Adrenal gland (tissue), 12 donors: ENCODE results near the gene HTR1A. TPM values are rescaled to one million over a fixed set of nuclear protein-coding genes. Genes with fewer than 3 reads are reported as not detected.

Source experiments
- DNase-seq, 7 donors: peaks; one replicate each; pipeline ENCODE4 v3.0.0-alpha.2; 2019 to 2020
- H3K27ac ChIP-seq, 5 donors: fragments of 200-600 bp; sonication (generic) in 4 of 5; 1 replicate in 3 of 5; 2 replicates in 2 of 5; pipeline versions ENCODE4 v1.5.1 to v1.8.0; 2016 to 2020; ENCODE audit warnings: mild to moderate bottlenecking in 1 of 5
- H3K27me3 ChIP-seq: fragments of 200-600 bp; 2 replicates; pipeline ENCODE4 v1.8.0; 2021
- H3K36me3 ChIP-seq, 2 donors: fragments of 200-600 bp; replicated peaks in 1 of 2; 1 replicate in 1 of 2; 2 replicates in 1 of 2; pipeline versions ENCODE4 v1.5.1 to v1.8.0; 2018 to 2022
- H3K4me1 ChIP-seq, 2 donors: fragments of 200-600 bp; replicated peaks in 1 of 2; 1 replicate in 1 of 2; 2 replicates in 1 of 2; pipeline versions ENCODE4 v1.5.1 to v1.8.0; 2018 to 2021
- H3K4me3 ChIP-seq, 4 donors: fragments of 200-600 bp; sonication (generic) in 3 of 4; one replicate each; pipeline ENCODE4 v1.5.1; 2016 to 2018
- H3K9me3 ChIP-seq, 3 donors: fragments of 200-600 bp; sonication (generic) in 1 of 3; replicated peaks in 1 of 3; 1 replicate in 2 of 3; 2 replicates in 1 of 3; pipeline versions ENCODE4 v1.5.1 to v1.8.0; 2016 to 2021
- CTCF ChIP-seq, 6 experiments: fragments of 450-650 bp in 4 of 6; fragments of 200-600 bp in 2 of 6; sonication (generic) in 1 of 6; IDR thresholded peaks; 1 replicate in 5 of 6; 2 replicates in 1 of 6; pipeline versions ENCODE4 v1.5.1 to v1.8.0; 2016 to 2021; ENCODE audit warnings: antibody characterized with exemption in 6 of 6, mild to moderate bottlenecking in 2 of 6, moderate library complexity in 1 of 6
- POLR2A ChIP-seq, 2 donors: fragments of 450-650 bp; IDR thresholded peaks; one replicate each; pipeline ENCODE4 v1.6.1; 2017; ENCODE audit warnings: antibody characterized with exemption in 2 of 2, mild to moderate bottlenecking in 2 of 2, moderate library complexity in 1 of 2
- WGBS, 4 donors: extraction: QIAGEN DNeasy Blood & Tissue Kit in 2 of 4; methylation state at CpG; one replicate each; pipeline versions ENCODE4 v1.1.5 to v1.1.7; 2013 to 2017; 5-methylcytosine and 5-hydroxymethylcytosine counted together
- intact Hi-C, 2 donors: fragments of 100-400 bp; cut with DNase I; formaldehyde crosslinking; loops; one replicate each; pipeline versions ENCODE4 v1.14.1 to v1.15.0; 2022 to 2023
- polyA plus RNA-seq, 3 donors: library from polyadenylated mRNA; stranded (reverse); fragments of 200-250 nt in 2 of 3; fragments of 350-450 nt in 1 of 3; fragmentation: Illumina TruSeq in 1 of 3; extraction: RNeasy Lipid Tissue Mini Kit (QIAGEN cat#74804) in 1 of 3; gene quantifications; one replicate each; pipeline ENCODE4 v1.2.3, GENCODE V29; 2013 to 2014
- total RNA-seq, 9 donors: library from RNA; depleted of rRNA in 4 of 9; stranded (reverse); fragments of >200 nt in 4 of 9; fragments of 120-200 nt in 1 of 9; fragmentation: NEBNext Ultra II Directional in 1 of 9; extraction: Animal tissue kit (Norgen Biotek cat#: 25700) in 1 of 9; gene quantifications; one replicate each; pipeline versions ENCODE4 v1.1.0 to v1.2.4, GENCODE V29; 2013 to 2023
- donor health status: healthy with polysubstance abuse.
- donor health status: Bipolar disorder and iron deficiency.
- donor health status: DM: yes; HTN: yes; CAD: no.
- donor health status: DM: no; HTN: no; CAD: no.
- donor health status: DM: no; HTN: no; CAD: no.
- donor health status: DM: yes; HTN: yes; CAD: no.

Gene HTR1A
- total and polyA plus RNA-seq, 12 donors = not detected

- no peaks in the 10 kb centered on the region for H3K9me3 ChIP-seq
- H3K4me3 ChIP-seq = no peak overlapping the region
- peaks cover 34% of the 10 kb centered on the region for H3K27me3 ChIP-seq
- intact Hi-C loops = loop anchor here in 1 of 2 donors (5.0 kb wide), 1 partner anchor 559 kb away; no protein-coding TSS in a partner anchor
- H3K36me3 ChIP-seq = no peaks in the 10 kb centered on the region
- no peaks in the 10 kb centered on the region for H3K4me1 ChIP-seq
- no peak for DNase-seq
- H3K27ac ChIP-seq = no peak overlapping the region
- WGBS, 4 donors = 5 to 8% (median 6%) methylated on average over 25 to 37 of the region's 37 CpGs
- TF ChIP-seq CTCF (IDR thresholded peaks at IDR 0.05) = no peak
- TF ChIP-seq POLR2A (IDR thresholded peaks at IDR 0.05) = no peak
Observed at GRCh38 chr5:63961125-63961597, 1.1 kb downstream of the HTR1A start.

DNA sequence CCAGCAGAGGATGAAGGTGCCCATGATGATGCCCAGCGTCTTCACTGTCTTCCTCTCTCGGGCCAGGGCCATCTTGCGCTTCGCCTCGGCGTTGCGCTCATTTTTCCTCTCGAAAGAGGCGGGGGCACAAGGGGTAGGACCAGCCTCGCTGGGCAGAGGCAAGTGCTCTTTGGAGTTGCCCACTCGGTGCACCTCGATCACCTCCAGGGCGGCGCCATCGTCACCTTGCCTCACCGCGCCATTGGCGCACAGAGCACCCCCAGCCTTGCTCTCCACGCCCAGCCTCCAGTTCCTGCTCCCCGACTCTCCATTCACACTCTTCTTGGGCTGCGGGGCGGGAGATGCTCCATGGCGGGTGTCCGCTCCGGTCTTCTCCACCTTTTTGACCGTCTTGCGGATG lies 1.6 kb downstream of the HTR1A start:
- Histone ChIP-seq H3K9me3 (no peaks in the 10 kb centered on the region), H3K27ac (no peak overlapping the region), H3K27me3 (peaks cover 34% of the 10 kb centered on the region), H3K36me3 (no peaks in the 10 kb centered on the region), H3K4me3 (no peak overlapping the region), H3K4me1 (no peaks in the 10 kb centered on the region)
- DNase-seq = no peak
- intact Hi-C loops = loop anchor here in 1 of 2 donors (5.0 kb wide), 1 partner anchor 558 kb away; no protein-coding TSS in a partner anchor
- TF ChIP-seq POLR2A (IDR thresholded peaks at IDR 0.05) = no peak
- no peak for TF ChIP-seq CTCF (IDR thresholded peaks at IDR 0.05)
- WGBS, 4 donors = 5 to 10% (median 6%) methylated on average over 7 to 27 of the region's 27 CpGs

GRCh38 chr5:63959177-63959982 lies 2.9 kb downstream of the HTR1A start:
- peak in 1 of 7 donors; percentile 70 for DNase-seq
- intact Hi-C loops = loop anchor here in 1 of 2 donors (5.0 kb wide), 1 partner anchor 142 kb away; no protein-coding TSS in a partner anchor
- Histone ChIP-seq H3K9me3 (no peaks in the 10 kb centered on the region), H3K27ac (no peak overlapping the region), H3K4me3 (no peak overlapping the region), H3K27me3 (peaks cover 34% of the 10 kb centered on the region), H3K36me3 (no peaks in the 10 kb centered on the region), H3K4me1 (no peaks in the 10 kb centered on the region)
- 2 to 4% (median 3%) methylated on average over 17 to 44 of the region's 44 CpGs for WGBS, 4 donors
- TF ChIP-seq CTCF (IDR thresholded peaks at IDR 0.05) (no peak), POLR2A (IDR thresholded peaks at IDR 0.05) (no peak)

GRCh38 chr5:63958654-63959053 lies 3.6 kb downstream of the HTR1A start:
- H3K27me3 ChIP-seq = peaks cover 34% of the 10 kb centered on the region
- no peaks in the 10 kb centered on the region for H3K9me3 ChIP-seq
- WGBS, 4 donors = 32 to 55% (median 35%) methylated on average over 3 of the region's 3 CpGs

More at GRCh38 chr5:63958654-63959053, 3.6 kb downstream of the HTR1A start:
- Histone ChIP-seq H3K4me3 (no peak overlapping the region), H3K27ac (no peak overlapping the region), H3K4me1 (no peaks in the 10 kb centered on the region), H3K36me3 (no peaks in the 10 kb centered on the region)
- TF ChIP-seq CTCF (IDR thresholded peaks at IDR 0.05) (no peak), POLR2A (IDR thresholded peaks at IDR 0.05) (no peak)
- no peak for DNase-seq
- intact Hi-C loops = loop anchor here in 1 of 2 donors (5.0 kb wide), 1 partner anchor 141 kb away; no protein-coding TSS in a partner anchor
